Hindlimb muscle (tissue), 1 donor: ENCODE data around the gene SCO2. TPM values are rescaled to one million over a fixed set of nuclear protein-coding genes. Genes with fewer than 3 reads are reported as not detected.
"Not testable (repeated sequence)": the region's sequence is repeated elsewhere in the genome, so short reads cannot be mapped to it uniquely, and the experiment has no call there.

Source experiments
- DNase-seq: peaks from one replicate; pipeline ENCODE4 v3.0.0-alpha.2; 2013
- polyA plus RNA-seq: library from polyadenylated mRNA; unstranded; fragments of 120-200 nt; gene quantifications from one replicate; pipeline ENCODE4 v1.2.1, GENCODE V29; 2013; ENCODE audit not compliant: insufficient read length

Gene SCO2
- polyA plus RNA-seq, 1 donor = 6.1 TPM

DNA sequence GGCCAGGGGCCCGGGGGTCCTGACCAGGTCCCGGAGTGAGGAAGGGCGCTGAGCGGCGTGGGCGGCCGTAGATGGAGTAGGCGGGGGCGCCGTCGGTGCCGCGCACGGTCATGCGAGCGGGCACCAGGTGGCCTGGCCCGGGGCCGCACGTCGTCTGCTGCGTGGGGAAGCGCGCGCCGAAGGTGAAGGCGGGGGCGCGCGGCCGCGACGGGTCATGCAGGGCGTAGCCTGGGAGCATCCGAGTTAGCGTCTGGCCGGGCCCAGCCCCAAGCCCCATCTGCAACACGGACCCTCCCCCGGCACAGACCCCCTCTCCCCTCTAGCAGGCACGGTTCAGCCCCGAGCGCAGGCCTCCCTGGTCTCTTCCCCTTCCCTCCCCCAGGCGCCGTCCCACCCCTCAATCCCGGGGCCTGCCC lies 6.2 kb upstream of the SCO2 start:
- peak; percentile 29 for DNase-seq

DNA sequence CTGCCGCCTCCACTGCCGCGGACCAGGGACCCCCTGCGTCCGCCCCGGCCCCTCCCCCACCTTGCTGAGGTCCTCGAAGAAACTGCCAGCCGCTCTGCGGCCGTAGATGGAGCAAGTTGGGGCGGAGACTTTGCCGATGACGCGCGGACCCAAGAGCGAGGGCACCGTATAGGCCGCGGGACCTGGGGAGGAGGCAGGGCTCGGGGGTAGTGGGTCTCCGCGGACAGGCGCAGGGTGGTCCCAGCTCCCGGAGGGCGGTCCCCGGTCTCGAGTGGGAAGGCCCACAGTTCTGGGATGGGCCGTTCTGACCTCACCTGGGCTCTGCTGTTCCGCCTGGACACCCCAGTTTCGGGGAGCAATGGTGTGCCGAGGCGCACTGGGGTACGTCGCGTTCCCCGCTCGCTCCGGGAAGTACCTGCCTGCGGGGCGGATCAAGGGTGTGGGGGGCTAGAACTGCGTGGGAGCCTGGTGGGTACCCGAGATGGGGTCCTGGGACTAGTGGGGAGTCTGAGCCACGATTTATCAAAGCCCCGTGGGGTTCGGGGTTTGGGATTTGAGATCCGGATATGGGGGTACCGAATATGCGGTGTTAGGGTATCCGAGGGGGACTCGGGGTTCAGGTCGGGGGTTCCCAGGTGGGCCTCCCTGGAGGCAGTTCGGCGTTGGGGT lies 5.6 kb upstream of the SCO2 start:
- DNase-seq = peak; percentile 73

DNA sequence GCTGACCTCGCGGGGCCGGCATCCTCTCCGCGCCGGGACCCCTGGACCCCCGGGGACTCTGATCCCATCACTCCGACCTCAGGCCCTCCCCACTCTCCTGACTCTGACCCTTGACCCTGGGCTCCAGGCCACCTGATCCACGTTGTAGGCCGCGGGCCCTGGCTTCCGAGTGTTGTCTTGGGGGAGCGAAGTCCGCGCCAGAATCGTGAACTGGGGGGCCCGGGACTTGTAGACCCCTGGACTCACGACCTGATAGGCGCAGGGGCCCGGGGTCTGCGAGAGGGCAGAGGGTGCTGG lies 5.1 kb upstream of the SCO2 start:
- no peak for DNase-seq

DNA sequence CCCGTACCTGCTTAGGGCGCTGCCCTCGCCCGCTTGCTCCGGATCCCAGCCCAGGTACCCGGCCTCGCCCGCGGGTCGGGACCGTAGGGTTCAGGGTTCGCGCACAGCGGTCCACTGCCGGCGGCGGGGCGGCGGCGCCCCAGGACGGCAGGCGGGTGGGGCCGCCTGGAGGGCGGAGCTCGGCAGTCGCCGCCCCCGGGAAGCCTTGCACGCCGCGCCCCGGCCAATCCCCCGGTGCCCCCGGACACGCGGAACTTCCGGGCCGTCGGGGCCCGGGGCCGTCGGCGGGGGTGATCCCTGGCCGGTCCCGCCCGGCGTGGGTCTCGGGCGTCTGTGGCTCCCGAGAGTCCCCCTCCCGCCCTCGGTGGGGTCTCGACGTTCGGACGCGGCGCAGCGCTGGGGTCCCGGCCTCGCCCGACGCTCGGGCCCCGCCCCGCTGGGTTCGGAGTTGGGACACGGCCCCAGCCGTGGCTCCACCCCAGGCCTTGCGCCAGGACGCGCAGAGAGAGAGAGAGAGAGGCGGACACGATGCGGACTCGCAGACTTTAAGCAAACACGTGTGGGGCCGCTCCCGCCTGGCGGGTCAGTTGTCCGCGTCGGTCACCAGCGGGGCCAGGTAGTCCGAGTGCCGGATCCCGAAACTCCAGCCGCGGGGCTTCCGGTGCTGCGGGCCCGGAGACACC lies 4.6 kb upstream of the SCO2 start, which contains the start of gene TYMP:
Gene TYMP (minus strand): TSS at position 116 of the 683 bp plus-strand sequence. CDS start 303 bp downstream, outside the sequence.
- DNase-seq = peak; percentile 75

DNA sequence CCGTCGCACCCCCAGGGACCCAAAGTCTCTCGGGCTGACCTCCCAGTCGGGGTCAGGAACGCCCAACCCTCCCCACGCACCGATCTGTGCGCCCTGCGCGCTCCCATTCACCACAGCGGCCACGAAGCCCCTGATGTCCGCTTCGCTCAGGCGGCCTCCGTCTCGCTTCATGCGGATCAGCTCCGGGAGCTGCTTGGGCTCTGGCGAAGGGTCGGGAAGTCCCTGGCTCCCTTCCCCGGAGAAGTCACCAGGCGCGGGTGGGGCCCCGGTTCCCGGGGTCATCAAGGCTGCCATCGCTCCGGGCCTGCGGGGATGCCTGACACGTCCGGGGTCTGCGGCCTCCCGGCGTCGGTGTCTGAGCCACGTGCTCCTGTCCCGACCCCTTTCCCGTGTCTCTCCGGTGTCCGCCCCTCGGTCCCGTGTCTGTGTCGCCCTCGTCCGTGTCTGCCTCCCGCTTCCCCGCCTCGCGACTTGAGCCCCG lies 4.1 kb upstream of the SCO2 start:
- no peak for DNase-seq

DNA sequence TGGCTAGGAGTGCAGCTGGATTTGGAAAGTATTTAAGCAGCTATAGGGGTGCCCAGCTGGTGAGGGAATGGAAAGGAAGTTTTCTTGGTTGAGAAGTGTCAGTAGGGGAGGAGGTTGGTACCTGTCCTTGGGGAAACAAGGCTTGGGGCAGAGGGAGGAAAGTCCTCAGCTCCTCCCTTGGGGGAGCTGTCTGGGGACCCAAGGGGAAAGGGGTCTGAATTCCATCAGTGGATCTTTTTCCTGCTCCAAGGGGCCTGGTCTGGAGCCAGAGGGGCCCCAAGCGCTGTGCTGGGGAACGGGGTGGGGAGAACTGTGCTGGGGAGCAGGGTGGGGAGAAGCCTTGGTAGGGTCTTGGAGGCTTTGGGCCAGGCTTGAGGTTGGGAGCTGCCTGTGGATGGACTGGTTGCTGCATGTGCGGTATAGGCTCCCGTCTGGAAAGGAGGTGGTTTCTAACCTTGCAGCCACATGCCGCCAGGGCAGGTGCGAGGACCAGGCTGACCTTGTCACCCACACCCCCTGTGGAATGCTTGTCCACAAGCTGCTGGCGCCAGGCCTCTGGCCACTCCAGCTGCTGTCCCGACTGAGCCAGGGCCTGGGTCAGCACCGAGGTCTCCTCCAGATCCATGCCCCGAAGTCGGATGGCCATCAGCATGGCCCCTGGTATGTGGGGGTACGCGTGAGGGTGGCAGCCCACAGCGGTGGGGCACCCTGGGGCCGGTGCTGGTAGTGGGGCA lies 3.5 kb upstream of the SCO2 start:
- DNase-seq = no peak

DNA sequence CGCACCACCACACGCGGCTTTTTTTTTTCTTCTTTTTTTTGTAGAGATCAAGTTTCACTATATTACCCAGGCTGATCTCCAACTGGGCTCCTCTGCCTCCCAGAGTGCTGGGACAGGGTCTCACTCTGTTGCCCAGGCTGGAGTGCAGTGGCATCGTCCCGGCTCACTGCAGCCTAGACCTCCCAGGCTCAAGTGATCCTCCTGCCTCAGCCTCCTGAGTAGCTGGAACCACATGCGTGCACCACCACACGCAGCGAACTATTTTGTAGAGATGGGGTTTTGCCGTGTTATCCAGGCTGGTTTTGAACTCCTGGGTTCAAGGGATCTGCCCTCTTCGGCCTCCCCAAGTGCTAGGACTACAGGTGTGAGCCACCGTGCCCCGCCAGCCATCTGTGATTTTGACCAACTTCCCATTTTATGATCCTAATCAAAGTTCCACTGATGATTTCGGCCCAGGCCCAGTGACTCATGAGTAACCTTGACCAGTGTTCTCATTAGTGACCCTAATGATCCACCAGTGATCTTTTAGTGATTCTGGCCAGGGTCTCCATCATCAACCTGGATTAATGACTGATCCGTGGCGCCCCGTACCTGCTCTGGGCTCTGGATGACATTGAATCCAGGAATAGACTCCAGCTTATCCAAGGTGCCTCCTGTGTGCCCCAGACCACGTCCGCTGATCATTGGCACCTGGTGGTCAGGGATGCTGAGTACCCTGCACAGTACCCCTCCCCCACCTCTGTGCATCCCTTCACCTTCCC lies 2.7 kb upstream of the SCO2 start:
- DNase-seq = no peak

DNA sequence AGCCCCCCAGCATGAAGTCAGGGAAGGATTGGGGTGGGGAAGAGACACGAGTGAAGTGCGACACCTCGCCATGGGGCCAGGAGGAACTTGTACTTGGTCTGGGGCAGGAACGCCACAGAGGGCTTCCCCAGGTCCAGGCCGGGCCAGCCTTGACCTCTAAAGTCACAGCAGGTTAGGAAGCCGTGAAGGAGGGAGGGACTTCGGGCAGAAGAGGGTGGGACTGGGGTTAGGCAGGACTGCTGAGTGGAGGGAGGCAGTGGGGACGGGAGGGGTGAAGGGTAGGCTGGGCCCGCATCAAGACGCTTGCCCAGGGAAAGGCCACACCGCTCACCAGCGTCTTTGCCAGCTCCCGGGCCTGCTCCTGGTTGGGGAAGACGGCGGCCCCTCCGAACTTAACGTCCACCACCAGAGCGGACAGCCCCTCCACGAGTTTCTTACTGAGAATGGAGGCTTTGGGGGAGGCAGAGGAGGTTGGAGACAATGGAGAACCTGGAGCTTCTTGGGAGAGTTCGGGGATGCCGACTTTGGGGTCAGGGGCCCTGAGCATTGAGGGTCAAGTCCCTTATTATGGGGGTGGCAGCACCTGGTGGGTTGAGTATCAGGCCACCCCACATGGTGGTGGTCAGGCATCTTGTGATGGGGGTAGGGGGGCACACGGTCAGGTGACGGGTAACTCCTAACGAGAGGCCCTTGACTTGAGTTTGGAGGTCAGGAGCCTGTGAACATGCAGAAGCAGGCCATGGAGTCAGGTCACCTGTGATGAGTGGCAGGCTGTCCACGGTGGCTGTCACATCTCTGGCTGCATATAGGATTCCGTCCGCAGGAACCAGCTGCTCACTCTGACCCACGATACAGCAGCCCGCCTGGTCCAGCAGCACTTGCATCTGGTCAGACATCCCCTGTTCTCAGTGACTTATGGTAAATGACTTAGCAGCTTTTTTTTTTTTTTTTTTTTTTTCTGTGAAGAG lies 1.7 kb upstream of the SCO2 start:
- no peak for DNase-seq

DNA sequence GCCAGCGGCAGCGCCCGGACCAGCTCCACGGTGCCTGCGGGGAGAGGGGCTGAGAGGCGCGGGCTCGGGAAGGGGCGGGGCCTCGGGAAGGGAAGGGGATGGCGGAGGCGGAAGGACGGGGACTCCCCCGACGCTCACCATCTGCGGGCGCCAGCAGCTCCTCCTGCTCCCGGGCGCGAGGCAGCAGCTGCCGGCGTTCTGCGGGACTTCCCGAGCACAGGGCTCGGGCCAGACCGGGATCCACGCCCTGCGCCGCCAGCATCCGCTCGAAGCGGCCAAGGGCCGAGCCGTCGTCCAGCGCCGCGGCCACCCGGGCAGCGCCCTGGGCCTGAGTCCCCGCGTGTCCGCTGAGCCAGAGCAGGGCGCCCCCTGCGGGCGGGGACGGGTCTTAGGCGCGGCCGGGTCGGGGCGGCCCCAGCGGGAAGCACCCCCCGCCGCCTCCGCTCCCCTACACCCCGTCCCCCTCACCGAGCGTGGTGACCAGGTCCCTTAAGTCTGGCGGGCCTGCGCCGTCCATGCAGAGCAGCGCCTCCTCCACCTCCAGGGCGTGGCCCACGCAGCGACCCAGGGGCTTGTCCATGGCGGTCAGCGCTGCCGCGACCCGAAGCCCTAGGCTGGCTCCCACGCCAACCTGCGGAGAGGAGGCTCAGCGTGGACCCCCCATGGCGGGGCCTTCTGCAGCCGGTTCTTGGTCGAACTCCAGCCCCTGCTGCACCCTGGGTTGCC lies 873 bp upstream of the SCO2 start:
- DNase-seq = no peak

DNA sequence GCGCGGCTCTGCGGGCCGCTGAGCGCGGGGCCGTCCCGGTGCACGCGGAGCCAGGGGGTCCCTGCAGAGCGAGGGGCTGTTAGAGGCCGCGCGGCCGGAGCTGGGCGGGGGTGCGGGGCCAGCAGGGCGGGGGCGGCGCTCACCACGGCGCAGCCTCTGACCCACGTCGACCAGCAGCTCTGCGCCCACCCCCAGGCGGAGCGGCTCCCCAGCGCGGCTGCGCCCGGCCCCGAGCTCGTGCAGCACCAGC lies 385 bp upstream of the SCO2 start:
- DNase-seq = peak; percentile 86

DNA sequence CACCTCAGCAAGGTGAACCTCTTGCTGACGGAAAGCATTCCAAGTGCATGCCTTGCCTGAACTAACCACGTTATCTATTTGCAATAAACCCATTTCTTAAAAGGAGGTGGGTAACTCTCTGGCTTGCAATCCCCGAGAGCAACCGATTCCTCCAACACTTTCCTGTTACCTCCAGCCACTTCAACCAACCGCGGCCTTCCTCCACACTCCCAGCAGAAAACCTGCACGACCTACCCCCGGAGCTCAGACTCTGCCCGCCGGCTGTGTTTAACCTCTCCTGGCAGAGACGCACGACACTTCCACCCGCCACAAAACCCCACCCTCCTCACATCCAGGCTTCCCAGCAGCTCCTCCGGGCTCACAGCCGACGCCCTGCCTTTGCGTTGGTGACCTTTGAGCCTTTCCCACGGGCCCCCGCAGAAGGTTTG lies 708 bp downstream of the SCO2 start:
- no peak for DNase-seq

DNA sequence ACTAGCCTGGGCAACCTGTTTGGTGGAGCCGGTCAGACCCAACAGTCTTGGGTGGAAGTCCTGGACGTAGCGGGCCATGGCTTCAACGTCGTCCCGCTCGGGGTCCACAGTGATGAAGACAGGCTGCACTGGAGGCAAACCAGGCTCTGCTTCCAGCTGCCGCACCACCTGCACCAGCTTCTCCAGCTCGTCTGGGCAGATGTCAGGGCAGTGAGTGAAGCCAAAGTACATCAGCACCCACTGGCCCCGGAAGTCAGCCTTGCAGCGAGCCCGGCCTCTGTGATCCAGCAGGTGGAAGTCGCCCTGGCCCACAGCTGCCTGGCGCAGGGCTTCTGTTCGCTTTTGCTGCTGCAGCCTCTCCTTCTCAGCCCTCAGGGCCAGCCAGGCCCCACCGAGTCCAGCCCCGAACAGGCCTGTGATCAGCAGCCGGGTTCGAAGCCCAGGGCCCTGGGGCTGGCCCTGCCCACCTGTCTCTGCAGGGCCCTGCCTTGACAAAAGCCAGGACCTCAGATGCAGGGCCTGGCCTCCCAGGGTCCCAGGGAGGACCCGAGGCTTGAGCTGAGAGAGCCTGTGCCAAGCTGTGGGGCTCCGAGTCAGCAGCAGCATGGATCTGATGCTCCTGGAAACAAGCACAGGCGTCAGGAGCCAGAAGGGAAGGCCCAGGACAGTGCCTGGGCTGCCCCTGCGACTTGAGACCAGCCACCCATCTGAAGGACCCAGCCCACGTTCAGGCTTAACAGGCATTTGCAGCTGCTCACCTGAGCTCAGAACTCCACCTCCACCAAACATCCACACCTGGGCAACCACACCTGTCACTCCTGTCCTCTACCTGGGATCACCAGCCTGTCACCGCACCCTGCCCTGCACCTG lies 1.4 kb downstream of the SCO2 start:
- DNase-seq = no peak

DNA sequence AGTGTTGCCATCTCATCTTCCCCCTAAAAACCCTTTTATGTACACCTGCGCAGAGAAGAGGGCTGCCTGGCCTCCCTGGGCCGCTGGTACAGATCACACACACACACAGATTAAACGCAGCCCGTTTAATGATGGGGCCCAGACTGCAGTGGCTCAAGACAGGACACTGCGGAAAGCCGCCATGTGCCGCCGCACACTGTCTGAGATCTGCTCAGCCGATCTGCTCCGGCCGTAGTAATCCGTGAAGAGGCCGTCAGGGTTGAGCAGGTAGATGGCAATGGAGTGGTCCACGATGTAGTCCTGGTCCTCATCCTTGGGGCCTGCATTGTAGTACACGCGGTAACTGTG lies 2.0 kb downstream of the SCO2 start:
- no peak for DNase-seq

DNA sequence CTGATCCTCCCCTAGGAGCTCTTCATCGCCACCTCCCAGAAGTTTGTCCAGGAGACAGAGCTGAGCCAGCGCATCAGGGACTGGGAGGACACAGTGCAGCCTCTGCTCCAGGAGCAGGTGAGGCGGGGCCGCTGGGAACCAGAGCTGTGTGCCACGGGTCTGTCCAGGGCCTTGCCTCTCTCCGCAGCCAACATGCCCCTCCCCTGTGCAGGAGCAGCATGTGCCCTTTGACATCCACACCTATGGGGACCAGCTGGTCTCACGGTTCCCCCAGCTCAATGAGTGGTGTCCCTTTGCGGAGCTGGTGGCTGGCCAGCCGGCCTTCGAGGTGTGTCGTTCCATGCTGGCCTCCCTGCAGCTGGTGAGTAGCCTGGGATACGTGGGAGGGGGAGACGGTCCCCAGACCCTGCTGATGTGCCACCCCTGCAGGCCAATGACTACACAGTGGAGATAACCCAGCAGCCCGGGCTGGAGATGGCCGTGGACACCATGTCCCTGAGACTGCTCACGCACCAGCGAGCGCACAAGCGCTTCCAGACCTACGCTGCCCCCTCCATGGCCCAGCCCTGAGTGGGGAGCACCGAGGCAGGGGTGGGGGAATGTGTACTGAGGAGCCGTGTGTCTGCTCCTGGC lies 2.5 kb downstream of the SCO2 start:
- DNase-seq = no peak

DNA sequence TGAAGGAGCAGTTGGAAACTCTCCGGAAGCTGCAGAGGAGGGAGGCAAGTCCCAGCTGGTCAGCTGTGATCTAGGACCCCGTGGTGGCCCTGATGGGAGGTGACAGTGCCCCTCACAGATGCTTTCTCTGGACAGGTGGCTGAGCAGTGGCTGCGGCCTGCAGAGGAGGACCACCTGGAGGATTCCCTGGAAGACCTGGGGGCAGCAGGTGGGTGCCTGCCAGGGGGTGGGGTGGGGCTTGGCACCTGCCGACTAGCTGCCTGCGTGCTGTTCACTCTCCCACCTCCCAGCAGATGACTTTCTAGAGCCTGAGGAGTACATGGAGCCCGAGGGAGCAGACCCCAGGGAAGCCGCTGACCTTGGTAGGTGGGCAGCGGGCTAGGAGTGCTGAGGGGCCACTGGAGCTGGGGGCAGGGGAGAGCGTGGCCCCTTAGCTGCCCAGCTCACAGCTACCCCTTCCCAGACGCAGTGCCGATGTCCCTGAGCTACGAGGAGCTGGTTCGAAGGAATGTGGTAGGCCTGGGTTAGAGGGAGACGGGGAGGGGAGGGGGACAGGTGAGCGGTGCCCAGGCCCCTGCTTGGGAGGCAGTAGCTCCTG lies 3.1 kb downstream of the SCO2 start:
- DNase-seq = no peak

DNA sequence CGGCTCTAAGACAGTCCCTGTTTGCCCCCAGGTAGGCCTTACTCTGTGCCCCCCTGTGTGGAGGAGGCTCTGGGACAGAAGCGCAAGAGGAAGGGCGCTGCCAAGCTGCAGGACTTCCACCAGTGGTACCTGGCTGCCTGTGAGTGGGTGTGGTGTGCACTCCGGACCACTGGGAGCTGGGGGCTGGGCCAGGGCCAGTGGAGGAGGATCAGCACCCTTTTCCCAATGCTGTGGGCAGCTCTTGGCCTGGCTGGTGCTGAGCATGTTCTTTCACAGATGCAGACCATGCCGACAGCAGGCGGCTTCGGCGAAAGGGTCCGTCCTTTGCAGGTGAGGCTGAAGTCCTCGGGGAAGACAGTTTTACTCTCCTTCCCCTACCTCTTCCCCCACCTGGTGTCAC lies 3.7 kb downstream of the SCO2 start:
- DNase-seq = no peak

DNA sequence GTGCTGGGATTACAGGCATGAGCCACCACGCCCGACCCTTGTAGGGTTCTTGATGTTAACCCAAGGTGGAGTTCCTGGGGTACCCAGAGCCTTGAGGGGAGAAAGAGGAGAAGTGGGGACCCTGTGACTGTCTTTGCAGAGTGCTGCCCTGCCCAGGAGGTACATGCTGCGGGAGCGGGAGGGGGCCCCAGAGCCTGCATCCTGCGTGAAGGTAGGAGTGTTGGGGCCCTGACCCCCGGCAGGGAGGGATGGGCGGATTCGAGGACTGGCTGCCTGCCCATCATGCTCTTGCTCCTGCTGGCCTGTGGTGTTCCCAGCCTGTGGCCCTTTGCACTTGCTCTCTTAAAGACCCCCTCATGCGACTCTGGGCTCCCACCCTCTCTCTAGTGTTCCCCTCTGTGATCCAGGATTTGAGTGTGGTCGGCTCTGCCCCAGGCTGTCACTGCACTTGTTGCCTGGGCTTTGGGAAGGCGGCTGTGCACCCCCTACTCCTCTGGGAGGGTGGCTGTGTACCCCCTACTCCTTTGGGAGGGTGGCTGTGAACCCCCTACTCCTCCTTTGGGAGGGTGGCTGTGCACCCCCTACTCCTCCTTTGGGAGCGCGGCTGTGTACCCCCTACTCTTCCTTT lies 4.5 kb downstream of the SCO2 start:
- DNase-seq = no peak

DNA sequence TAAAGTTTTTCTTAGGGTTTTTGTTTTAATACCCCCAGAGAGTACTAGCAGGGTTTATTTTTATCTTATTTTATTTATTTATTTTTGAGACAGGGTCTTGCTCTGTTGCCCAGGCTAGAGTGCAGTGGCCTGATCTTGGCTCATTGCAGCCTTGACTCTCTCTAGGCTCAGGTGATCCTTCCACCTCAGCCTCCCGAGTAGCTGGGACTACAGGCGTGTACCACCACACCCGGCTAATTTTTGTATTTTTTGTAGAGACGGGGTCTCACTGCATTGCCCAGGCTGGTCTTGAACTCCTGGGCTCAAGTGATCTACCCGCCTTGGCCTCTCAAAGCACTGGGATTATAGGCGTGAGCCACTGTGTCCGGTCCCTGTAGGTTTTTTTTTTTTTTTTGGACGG lies 5.2 kb downstream of the SCO2 start:
- DNase-seq = not testable (repeated sequence)

DNA sequence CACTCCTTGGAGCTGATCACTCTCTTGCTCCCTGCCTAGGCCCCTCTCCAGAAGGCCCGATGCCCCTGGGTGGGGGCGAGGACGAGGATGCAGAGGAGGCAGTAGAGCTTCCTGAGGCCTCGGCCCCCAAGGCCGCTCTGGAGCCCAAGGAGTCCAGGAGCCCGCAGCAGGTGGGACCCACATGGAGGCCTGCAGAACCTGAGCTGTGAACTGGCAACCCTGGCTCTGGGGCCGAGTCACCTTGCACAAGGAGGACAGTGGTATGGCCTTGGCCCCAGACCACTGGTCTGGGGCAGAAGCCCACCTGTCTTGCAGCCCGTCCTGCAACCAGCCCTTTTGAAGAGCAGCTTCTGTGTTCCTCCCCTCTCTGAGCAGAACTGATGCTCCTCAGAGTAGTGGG lies 6.2 kb downstream of the SCO2 start:
- DNase-seq = no peak
